ENCODE results near the gene CALR3. TPM values are rescaled to one million over a fixed set of nuclear protein-coding genes. Genes with fewer than 3 reads are reported as not detected.
A peak's percentile ranks its signal among the peaks of the same experiment; 100 is the strongest.

CALR3 gene
- total RNA-seq, 4 donors from 2014 or later: not detected

DNA sequence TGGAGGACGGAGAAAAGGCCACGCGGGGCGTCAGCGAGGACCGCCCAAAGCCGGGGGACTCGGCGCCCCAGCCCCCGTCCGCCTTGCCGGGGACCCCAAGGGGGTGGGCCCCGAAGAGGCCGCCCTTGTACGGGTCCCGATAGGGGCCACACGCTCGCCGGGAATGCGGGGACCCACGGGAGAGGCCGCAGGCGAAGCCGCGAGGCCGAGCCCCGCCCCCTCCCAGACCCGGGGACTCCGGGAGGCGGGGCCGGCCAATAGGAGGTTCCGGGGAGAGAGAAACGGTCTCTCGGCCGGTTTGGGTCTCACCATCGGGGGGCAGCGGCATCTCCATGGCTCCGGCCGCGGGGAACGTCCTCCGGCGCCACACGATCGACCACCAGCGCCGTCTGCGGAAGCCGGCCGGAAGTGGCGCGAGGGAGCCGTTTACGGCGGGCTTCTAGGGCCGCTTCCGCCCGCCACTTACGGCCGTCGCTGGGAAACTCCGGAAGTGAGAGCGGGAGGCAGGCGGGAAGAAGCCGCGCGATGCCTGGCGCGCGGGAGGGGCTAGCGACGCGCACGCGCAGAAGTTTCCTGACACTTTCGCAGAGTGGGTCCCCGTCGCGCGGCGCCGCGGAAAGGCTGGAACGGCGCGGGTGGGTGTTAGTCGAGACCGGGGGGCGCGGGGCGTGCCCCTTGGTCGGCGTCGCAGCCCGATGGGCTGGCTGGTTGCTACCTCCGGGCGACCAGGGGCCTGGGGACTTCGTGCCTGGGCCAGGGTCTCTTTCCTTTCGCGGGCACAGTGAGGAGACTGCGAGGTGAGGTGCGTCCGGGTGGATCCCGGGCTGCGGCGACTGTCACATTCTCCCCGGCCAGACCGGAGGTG, 46.3 kb upstream of the CALR3 start, which contains the start of gene CHERP:
TSS of gene CHERP (minus strand) at position 393 of the 865 bp plus-strand sequence. CDS start at position 334, 59 bp downstream.
- Histone ChIP-seq H3K27me3 (no peaks in the 10 kb centered on the region), H3K9me3 (no peaks in the 10 kb centered on the region), H3K4me1 (peaks cover 19 to 35% (median 29%) of the 10 kb centered on the region in 4 donors), H3K4me3 (peak within 1 kb of the TSS; percentile 80 to 100 (median 93)), H3K36me3 (peaks cover 0 to 5% (median 0%) of the 10 kb centered on the region in 4 donors), H3K27ac (peak within 1 kb of the TSS; percentile 89 to 95 (median 94))
- 1% methylated on average over 70 of the region's 108 CpGs; no CpG with 5 or more reads in 1 of the 2 donors for WGBS, 2 donors (ENCODE audit: low coverage in 1 of 2)
- TF ChIP-seq, protein P1, sequence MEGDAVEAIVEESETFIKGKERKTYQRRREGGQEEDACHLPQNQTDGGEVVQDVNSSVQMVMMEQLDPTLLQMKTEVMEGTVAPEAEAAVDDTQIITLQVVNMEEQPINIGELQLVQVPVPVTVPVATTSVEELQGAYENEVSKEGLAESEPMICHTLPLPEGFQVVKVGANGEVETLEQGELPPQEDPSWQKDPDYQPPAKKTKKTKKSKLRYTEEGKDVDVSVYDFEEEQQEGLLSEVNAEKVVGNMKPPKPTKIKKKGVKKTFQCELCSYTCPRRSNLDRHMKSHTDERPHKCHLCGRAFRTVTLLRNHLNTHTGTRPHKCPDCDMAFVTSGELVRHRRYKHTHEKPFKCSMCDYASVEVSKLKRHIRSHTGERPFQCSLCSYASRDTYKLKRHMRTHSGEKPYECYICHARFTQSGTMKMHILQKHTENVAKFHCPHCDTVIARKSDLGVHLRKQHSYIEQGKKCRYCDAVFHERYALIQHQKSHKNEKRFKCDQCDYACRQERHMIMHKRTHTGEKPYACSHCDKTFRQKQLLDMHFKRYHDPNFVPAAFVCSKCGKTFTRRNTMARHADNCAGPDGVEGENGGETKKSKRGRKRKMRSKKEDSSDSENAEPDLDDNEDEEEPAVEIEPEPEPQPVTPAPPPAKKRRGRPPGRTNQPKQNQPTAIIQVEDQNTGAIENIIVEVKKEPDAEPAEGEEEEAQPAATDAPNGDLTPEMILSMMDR (IDR thresholded peaks at IDR 0.05): no peak
- peak; percentile 84 for TF ChIP-seq POLR2A (IDR thresholded peaks at IDR 0.05)
- TF ChIP-seq POLR2AphosphoS5 (IDR thresholded peaks at IDR 0.05): peak; percentile 88 to 95 (median 94)
- TF ChIP-seq EP300 (IDR thresholded peaks at IDR 0.05; ENCODE audit: low read depth): no peak
- intact Hi-C loops (cut with DNase I; ENCODE audit: low total_unique reads): no loop called here
- peak; percentile 95 for DNase-seq
- in situ Hi-C loops (cut with MboI; ENCODE audit: low pct_ligation_motif_present in 1 of 4, low pct_unique_long_range_greater_than_20kb in 1 of 4, low sequenced_read_pairs in 3 of 4): no loop called here

DNA sequence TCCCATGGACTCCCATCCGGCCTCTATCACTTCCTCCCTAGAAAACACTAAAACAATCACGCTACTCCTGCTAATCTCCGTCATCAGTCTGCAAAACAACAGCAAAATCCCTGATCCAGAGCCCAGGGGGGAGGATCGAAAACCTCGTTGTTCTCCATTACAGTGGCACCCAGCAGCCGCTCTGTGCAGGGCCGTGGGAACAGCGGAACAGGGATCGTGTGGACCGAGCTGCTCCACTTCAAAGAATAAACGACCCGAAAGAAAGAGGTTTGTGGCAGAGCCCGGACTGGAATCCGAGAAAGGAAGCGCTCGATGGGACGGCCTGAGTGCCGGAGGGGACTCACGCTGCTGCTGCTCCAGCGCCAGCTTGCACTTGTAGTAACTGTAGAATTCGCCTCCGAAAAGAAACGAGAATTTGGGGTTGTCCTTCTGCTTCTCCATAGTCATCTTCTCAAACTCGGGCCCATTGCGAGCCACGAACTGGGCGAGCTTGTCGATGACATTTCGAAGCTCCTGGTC, 45.6 kb upstream of the CALR3 start:
- Histone ChIP-seq H3K27me3 (no peaks in the 10 kb centered on the region), H3K27ac (peak overlapping the region; percentile 89 to 95 (median 94)), H3K36me3 (peaks cover 0 to 5% (median 0%) of the 10 kb centered on the region in 4 donors), H3K9me3 (no peaks in the 10 kb centered on the region), H3K4me1 (peaks cover 19 to 35% (median 29%) of the 10 kb centered on the region in 4 donors), H3K4me3 (peak overlapping the region; percentile 80 to 100 (median 93))
- in situ Hi-C loops (cut with MboI; ENCODE audit: low pct_ligation_motif_present in 1 of 4, low pct_unique_long_range_greater_than_20kb in 1 of 4, low sequenced_read_pairs in 3 of 4): no loop called here
- intact Hi-C loops (cut with DNase I; ENCODE audit: low total_unique reads): no loop called here
- TF ChIP-seq, protein P1 (IDR thresholded peaks at IDR 0.05): no peak
- TF ChIP-seq EP300 (IDR thresholded peaks at IDR 0.05; ENCODE audit: low read depth) (no peak), POLR2A (IDR thresholded peaks at IDR 0.05) (no peak)
- no peak for DNase-seq
- 1% methylated on average over 29 of the region's 29 CpGs; no CpG with 5 or more reads in 1 of the 2 donors for WGBS, 2 donors (ENCODE audit: low coverage in 1 of 2)

DNA sequence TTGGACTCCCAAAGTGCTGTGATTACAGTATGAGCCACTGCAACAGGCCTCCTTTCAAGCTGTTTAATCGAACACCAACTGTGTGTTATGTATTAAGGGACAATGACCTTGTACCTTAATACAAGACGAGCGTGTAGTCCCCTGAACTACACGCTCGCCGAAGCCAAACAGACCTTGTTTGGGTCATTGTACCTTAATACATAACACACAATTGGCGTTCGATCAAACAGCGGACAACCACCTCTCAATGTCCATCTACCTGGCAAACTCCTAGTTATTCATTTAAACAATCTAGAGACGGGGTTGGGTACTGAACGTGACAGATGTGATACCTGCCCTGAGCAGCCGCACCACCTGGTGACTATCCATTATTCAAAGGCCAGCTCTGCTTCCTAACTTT, 45.0 kb upstream of the CALR3 start:
- Histone ChIP-seq H3K4me3 (peak overlapping the region in 2 of 4 donors; percentile 88 to 100), H3K27me3 (no peaks in the 10 kb centered on the region), H3K9me3 (no peaks in the 10 kb centered on the region), H3K27ac (peak overlapping the region in 2 of 4 donors; percentile 93 to 94), H3K36me3 (peaks cover 0 to 5% (median 0%) of the 10 kb centered on the region in 4 donors), H3K4me1 (peaks cover 19 to 35% (median 29%) of the 10 kb centered on the region in 4 donors)
- TF ChIP-seq EP300 (IDR thresholded peaks at IDR 0.05; ENCODE audit: low read depth): no peak
- TF ChIP-seq POLR2AphosphoS5 (IDR thresholded peaks at IDR 0.05): no peak
- DNase-seq: no peak
- in situ Hi-C loops (cut with MboI; ENCODE audit: low pct_ligation_motif_present in 1 of 4, low pct_unique_long_range_greater_than_20kb in 1 of 4, low sequenced_read_pairs in 3 of 4) (no loop called here), intact Hi-C loops (cut with DNase I; ENCODE audit: low total_unique reads) (no loop called here)
- 64 to 83% methylated on average over 6 to 12 of the region's 12 CpGs for WGBS, 2 donors (ENCODE audit: low coverage in 1 of 2)

DNA sequence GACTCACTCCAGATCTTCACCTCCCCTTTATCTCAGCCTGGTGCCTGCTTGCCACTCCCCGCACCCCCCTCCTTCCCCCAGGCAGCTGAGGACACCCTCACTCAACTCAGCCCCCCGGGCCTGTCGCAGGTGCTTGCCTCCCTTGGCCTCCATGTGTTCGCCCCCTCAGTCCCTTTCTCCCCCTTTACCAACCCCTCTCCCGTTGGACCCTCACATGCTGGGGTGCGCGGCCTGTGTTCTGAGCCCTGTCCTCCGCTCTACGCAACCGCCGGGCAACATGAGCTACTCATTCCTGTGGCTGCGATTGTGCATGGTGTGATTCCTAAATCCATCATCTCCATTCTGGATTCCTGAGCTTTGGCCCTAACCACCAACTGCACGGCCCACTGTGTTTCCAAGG, 41.1 kb upstream of the CALR3 start:
- WGBS, 2 donors (ENCODE audit: low coverage in 1 of 2): 92 to 100% methylated on average over 9 to 13 of the region's 13 CpGs
- intact Hi-C loops (cut with DNase I; ENCODE audit: low total_unique reads) (no loop called here), in situ Hi-C loops (cut with MboI; ENCODE audit: low pct_ligation_motif_present in 1 of 4, low pct_unique_long_range_greater_than_20kb in 1 of 4, low sequenced_read_pairs in 3 of 4) (no loop called here)
- Histone ChIP-seq H3K36me3 (peaks cover 0 to 35% (median 14%) of the 10 kb centered on the region in 4 donors), H3K9me3 (no peaks in the 10 kb centered on the region), H3K27ac (no peak overlapping the region), H3K4me1 (peaks cover 11 to 24% (median 18%) of the 10 kb centered on the region in 4 donors), H3K27me3 (no peaks in the 10 kb centered on the region), H3K4me3 (no peak overlapping the region)
- no peak for DNase-seq
- TF ChIP-seq, protein P1 (IDR thresholded peaks at IDR 0.05): no peak
- TF ChIP-seq POLR2A (IDR thresholded peaks at IDR 0.05) (no peak), EP300 (IDR thresholded peaks at IDR 0.05; ENCODE audit: low read depth) (no peak), POLR2AphosphoS5 (IDR thresholded peaks at IDR 0.05) (no peak)

Data from transverse colon (tissue), 4 donors.